IMR-90 (cell line): ENCODE results near the gene TCF19. TPM values are rescaled to one million over a fixed set of nuclear protein-coding genes. Genes with fewer than 3 reads are reported as not detected.

Experiments
- ATAC-seq: fragments of 200-7000 bp; cut with Tn5 transposase; 2 replicates; pipeline ENCODE4 v1.9.1; 2020; ENCODE audit warnings: low read depth, mild to moderate bottlenecking, moderate library complexity
- BruUV-seq: library from RNA; stranded (reverse); fragments of 400-500 nt; replicated peaks from 2 replicates; lab custom pipeline; 2021; lab: Mats Ljungman, UMichigan
- CTCF ChIA-PET: fragments of 300-600 bp; formaldehyde crosslinking; extraction: SDS; loops from one replicate; lab custom pipeline; 2021; ENCODE audit warnings: antibody characterized with exemption; lab: Yijun Ruan, JAX
- POLR2A ChIA-PET: fragments of 300-600 bp; sonication (Branson Sonifier 250); formaldehyde crosslinking; loops from one replicate; lab custom pipeline; 2022; ENCODE audit warnings: antibody characterized with exemption; ENCODE audit not compliant: unreplicated experiment; lab: Charles Lee
- DNase-seq: peaks from one replicate; pipeline ENCODE4 v3.0.0; 2013
- H2AFZ ChIP-seq: replicated peaks from 2 replicates; pipeline ENCODE3; 2013; ENCODE audit warnings: low read length, mild to moderate bottlenecking; ENCODE audit not compliant: poor library complexity
- H2AK5ac ChIP-seq: 2 replicates; pipeline ENCODE4 v1.6.1; 2013; ENCODE audit warnings: low read depth, low read length, inconsistent platforms
- H2AK9ac ChIP-seq: replicated peaks from 2 replicates; pipeline ENCODE3; 2013; ENCODE audit warnings: mild to moderate bottlenecking, low read depth, low read length, moderate library complexity; ENCODE audit not compliant: poor library complexity
- H2BK120ac ChIP-seq: 2 replicates; pipeline ENCODE4 v1.6.1; 2013; ENCODE audit warnings: low read depth, low read length, inconsistent platforms
- H2BK15ac ChIP-seq: 3 replicates; pipeline ENCODE4 v1.6.1; 2013; ENCODE audit warnings: low read depth, low read length, inconsistent platforms
- H2BK20ac ChIP-seq: 2 replicates; pipeline ENCODE4 v1.6.1; 2013; ENCODE audit warnings: low read depth, mild to moderate bottlenecking, inconsistent platforms, low read length, moderate library complexity
- H2BK5ac ChIP-seq: 2 replicates; pipeline ENCODE4 v1.6.1; 2013; ENCODE audit warnings: mild to moderate bottlenecking, low read depth, low read length, inconsistent platforms; ENCODE audit not compliant: poor library complexity, severe bottlenecking
- H3K14ac ChIP-seq: replicated peaks from 2 replicates; pipeline ENCODE4 v1.6.1; 2013; ENCODE audit warnings: low read depth, low read length, inconsistent platforms
- H3K18ac ChIP-seq: 2 replicates; pipeline ENCODE4 v1.6.1; 2013; ENCODE audit warnings: low read depth, low read length, control low read depth
- H3K23ac ChIP-seq: 2 replicates; pipeline ENCODE4 v1.6.1; 2013; ENCODE audit warnings: low read depth, low read length, inconsistent platforms
- H3K27ac ChIP-seq: 2 replicates; pipeline ENCODE4 v1.5.1; 2013; ENCODE audit warnings: mild to moderate bottlenecking, control low read depth, low read length; ENCODE audit not compliant: insufficient read depth
- H3K27me3 ChIP-seq: 2 replicates; pipeline ENCODE4 v1.6.1; 2013; ENCODE audit warnings: low read length; ENCODE audit not compliant: control insufficient read depth, insufficient read depth
- H3K36me3 ChIP-seq: 2 replicates; pipeline ENCODE4 v1.6.1; 2013; ENCODE audit warnings: low read length, mixed read lengths; ENCODE audit not compliant: control insufficient read depth, insufficient read depth
- H3K4ac ChIP-seq: 2 replicates; pipeline ENCODE4 v1.6.1; 2013; ENCODE audit warnings: low read depth, low read length, inconsistent platforms
- H3K4me1 ChIP-seq: 2 replicates; pipeline ENCODE4 v1.6.1; 2013; ENCODE audit warnings: low read length, mixed read lengths; ENCODE audit not compliant: control insufficient read depth, insufficient read depth
- H3K4me2 ChIP-seq: 2 replicates; pipeline ENCODE4 v1.6.1; 2013; ENCODE audit warnings: low read depth, mild to moderate bottlenecking, control low read depth, low read length, moderate library complexity
- H3K4me3 ChIP-seq: 2 replicates; pipeline ENCODE4 v1.5.1; 2013; ENCODE audit warnings: low read depth, mild to moderate bottlenecking, control low read depth, low read length, moderate library complexity; ENCODE audit not compliant: insufficient read depth
- H3K56ac ChIP-seq: 2 replicates; pipeline ENCODE4 v1.6.1; 2013; ENCODE audit warnings: low read length, inconsistent platforms; ENCODE audit not compliant: insufficient read depth; ENCODE audit errors: extremely low read depth
- H3K79me1 ChIP-seq, 2 experiments: 2 replicates each; pipeline ENCODE4 v1.6.1; 2013; ENCODE audit warnings: low read length in 2 of 2, inconsistent platforms in 1 of 2, low read depth in 1 of 2
- H3K9ac ChIP-seq: 2 replicates; pipeline ENCODE4 v1.6.1; 2013; ENCODE audit warnings: low read depth, low read length, control low read depth
- H3K9me1 ChIP-seq: 2 replicates; pipeline ENCODE4 v1.6.1; 2013; ENCODE audit warnings: low read length, inconsistent platforms; ENCODE audit not compliant: insufficient read depth
- H3K9me3 ChIP-seq: 2 replicates; pipeline ENCODE4 v1.6.1; 2013; ENCODE audit warnings: low read length; ENCODE audit not compliant: control insufficient read depth, insufficient read depth
- H4K20me1 ChIP-seq: 2 replicates; pipeline ENCODE4 v1.6.1; 2013; ENCODE audit warnings: low read length, inconsistent platforms; ENCODE audit not compliant: insufficient read depth
- H4K5ac ChIP-seq: 2 replicates; pipeline ENCODE4 v1.6.1; 2013; ENCODE audit warnings: mild to moderate bottlenecking, low read depth, low read length, control low read depth
- H4K8ac ChIP-seq, 2 experiments: 2 replicates each; pipeline ENCODE4 v1.6.1; 2013; ENCODE audit warnings: low read depth in 2 of 2, low read length in 2 of 2, control low read depth in 1 of 2, inconsistent platforms in 1 of 2
- H4K91ac ChIP-seq: 2 replicates; pipeline ENCODE4 v1.6.1; 2013; ENCODE audit warnings: low read depth, low read length, inconsistent platforms; ENCODE audit not compliant: insufficient read depth
- BHLHE40 ChIP-seq: fragments of 150-350 bp; IDR thresholded peaks from 2 replicates; pipeline ENCODE4 v1.6.1; 2016; ENCODE audit warnings: mild to moderate bottlenecking, low read depth, low read length
- CEBPB ChIP-seq: IDR thresholded peaks from 2 replicates; pipeline ENCODE4 v1.6.1; 2012; ENCODE audit warnings: low read depth, low read length, improper control_type of control experiment
- CHD1 ChIP-seq: IDR thresholded peaks from 2 replicates; pipeline ENCODE4 v1.6.1; 2012; ENCODE audit warnings: low read depth, low read length, improper control_type of control experiment
- CTCF ChIP-seq: conservative IDR thresholded peaks from 2 replicates; pipeline ENCODE4 v1.5.1; 2012; ENCODE audit warnings: mild to moderate bottlenecking, low read depth, low read length, improper control_type of control experiment
- ELK1 ChIP-seq: fragments of 150-350 bp; IDR thresholded peaks from 2 replicates; pipeline ENCODE4 v1.6.1; 2016; ENCODE audit warnings: low read depth, mild to moderate bottlenecking, low read length, moderate library complexity, borderline replicate concordance
- FOS ChIP-seq: fragments of 150-350 bp; IDR thresholded peaks from 2 replicates; pipeline ENCODE4 v1.6.1; 2016; ENCODE audit warnings: low read depth, low read length
- MAFK ChIP-seq: IDR thresholded peaks from 2 replicates; pipeline ENCODE4 v1.6.1; 2012; ENCODE audit warnings: low read depth, low read length, improper control_type of control experiment
- MAZ ChIP-seq: IDR thresholded peaks from 2 replicates; pipeline ENCODE4 v1.6.1; 2012; ENCODE audit warnings: low read depth, mild to moderate bottlenecking, low read length, improper control_type of control experiment, moderate library complexity, borderline replicate concordance
- MXI1 ChIP-seq: IDR thresholded peaks from 2 replicates; pipeline ENCODE4 v1.6.1; 2012; ENCODE audit warnings: low read depth, mild to moderate bottlenecking, low read length, moderate library complexity, borderline replicate concordance
- NFE2L2 ChIP-seq: fragments of 150-350 bp; IDR thresholded peaks from 2 replicates; pipeline ENCODE4 v1.6.1; 2016; ENCODE audit warnings: low read depth, mild to moderate bottlenecking, low read length
- POLR2A ChIP-seq: IDR thresholded peaks from 2 replicates; pipeline ENCODE4 v1.6.1; 2012; ENCODE audit warnings: mild to moderate bottlenecking, low read depth, low read length
- RAD21 ChIP-seq: IDR thresholded peaks from 2 replicates; pipeline ENCODE4 v1.6.1; 2012; ENCODE audit warnings: low read length, improper control_type of control experiment
- RCOR1 ChIP-seq: IDR thresholded peaks from 2 replicates; pipeline ENCODE4 v1.6.1; 2012; ENCODE audit warnings: mild to moderate bottlenecking, low read length, improper control_type of control experiment; ENCODE audit not compliant: insufficient replicate concordance
- RFX5 ChIP-seq: IDR thresholded peaks from 2 replicates; pipeline ENCODE4 v1.8.0; 2012; ENCODE audit warnings: low read depth, mild to moderate bottlenecking, low read length, moderate library complexity
- SMC3 ChIP-seq: fragments of 150-350 bp; IDR thresholded peaks from 2 replicates; pipeline ENCODE4 v1.6.1; 2016; ENCODE audit warnings: low read depth, mild to moderate bottlenecking, antibody characterized with exemption, low read length, moderate library complexity
- USF2 ChIP-seq: fragments of 150-350 bp; IDR thresholded peaks from 2 replicates; pipeline ENCODE4 v1.6.1; 2017; ENCODE audit warnings: mild to moderate bottlenecking, antibody characterized with exemption, low read length, low read depth
- WGBS, 2 experiments: methylation state at CpG; one replicate each; pipeline versions ENCODE4 v1.1.5 to v1.1.7; 2013; ENCODE audit warnings: missing lambda C conversion rate in 2 of 2; ENCODE audit not compliant: insufficient read length in 1 of 2; ENCODE audit errors: extremely low coverage in 2 of 2; 5-methylcytosine and 5-hydroxymethylcytosine counted together
- dilution Hi-C: fragments of 300-500 bp; cut with HindIII; formaldehyde crosslinking; loops from one replicate; pipeline ENCODE4 v1.14.3; 2018; ENCODE audit warnings: low sequenced_read_pairs; ENCODE audit not compliant: unreplicated experiment
- in situ Hi-C: fragments of 300-500 bp; cut with MboI; formaldehyde crosslinking; loops from 3 replicates; pipeline ENCODE4 v1.14.3; 2019; ENCODE audit warnings: low sequenced_read_pairs, inconsistent platforms, mixed read lengths
- intact Hi-C: fragments of 100-400 bp; cut with micrococcal nuclease; formaldehyde crosslinking; loops from 2 replicates; pipeline ENCODE4 v1.10.0; 2022
- polyA plus RNA-seq, 3 experiments: library from polyadenylated mRNA; depleted of rRNA; stranded (reverse); fragments of >200 nt; gene quantifications; 2 replicates each; pipeline ENCODE4 v1.2.3, GENCODE V29; 2012; ENCODE audit warnings: low replicate concordance in 1 of 3
- total RNA-seq: library from RNA; depleted of rRNA; stranded (reverse); fragments of >200 nt; gene quantifications from 2 replicates; pipeline ENCODE4 v1.2.3, GENCODE V29; 2012

TCF19 gene
- total and polyA plus RNA-seq, 2 of the 4 experiments (the other 2 are of a cell fraction), result 13.1 to 14.2 TPM

GRCh38 chr6:31179042-31179386 is 20.6 kb downstream of the TCF19 start:
- H3K27ac ChIP-seq, result no peak overlapping the region
- peak overlapping the region; percentile 78 for H3K4ac ChIP-seq
- POLR2A ChIA-PET, result no interaction called here
- dilution Hi-C loops (no loop called here), intact Hi-C loops (no loop called here), in situ Hi-C loops (no loop called here)
- no peaks in the 10 kb centered on the region for H3K27me3 ChIP-seq
- H2AK9ac ChIP-seq, result peak overlapping the region; percentile 7
- no peak for ATAC-seq
- BruUV-seq, result no TSS peak
- 86 to 100% methylated on average over 1 of the region's 4 CpGs for WGBS, 2 experiments
- H4K8ac ChIP-seq, result peak overlapping the region in 1 of 2 experiments; percentile 66; a peak in 1 of 4 replicates
- 0 out of 2 replicates have a peak overlapping the region, but pooled peaks have one; percentile 37 for H4K5ac ChIP-seq
- no peak overlapping the region for H3K4me2 ChIP-seq
- H2BK5ac ChIP-seq, result no peak overlapping the region
- DNase-seq, result no peak
- H2AFZ ChIP-seq, result peak overlapping the region; percentile 77
- H3K4me1 ChIP-seq, result peaks cover 6% of the 10 kb centered on the region
- no peak overlapping the region for H3K23ac ChIP-seq
- H2BK15ac ChIP-seq, result no peak overlapping the region
- peaks cover 11% of the 10 kb centered on the region; the same call in 1 of the 2 replicates for H3K9me1 ChIP-seq
- no peak for TF ChIP-seq BHLHE40
- TF ChIP-seq NFE2L2, result no peak
- no peak for TF ChIP-seq CEBPB
- TF ChIP-seq RCOR1, result no peak
- TF ChIP-seq ELK1, result no peak
- no peak for TF ChIP-seq POLR2A
- TF ChIP-seq CTCF, result no peak
- TF ChIP-seq RFX5, result no peak
- TF ChIP-seq CHD1, result no peak
- no peak for TF ChIP-seq MXI1
- no peak for TF ChIP-seq FOS
- no peak for TF ChIP-seq MAFK
- no peak for TF ChIP-seq USF2
- no peak for TF ChIP-seq RAD21
- TF ChIP-seq SMC3, result no peak
- TF ChIP-seq MAZ, result no peak
- H2BK20ac ChIP-seq, result no peak overlapping the region; the same call in 1 of the 2 replicates
- no peaks in the 10 kb centered on the region for H3K79me1 ChIP-seq
- CTCF ChIA-PET, result no interaction called here
- H3K9ac ChIP-seq, result no peak overlapping the region
- no peaks in the 10 kb centered on the region for H3K9me3 ChIP-seq
- peak overlapping the region; percentile 56; the same call in 1 of the 2 replicates for H2AK5ac ChIP-seq
- no peak overlapping the region for H3K56ac ChIP-seq
- no peak overlapping the region for H4K91ac ChIP-seq
- H3K4me3 ChIP-seq, result no peak overlapping the region
- H4K20me1 ChIP-seq, result no peaks in the 10 kb centered on the region
- peak overlapping the region; percentile 73 for H2BK120ac ChIP-seq
- no peaks in the 10 kb centered on the region for H3K36me3 ChIP-seq
- H3K14ac ChIP-seq, result peak overlapping the region; percentile 83
- no peak overlapping the region for H3K18ac ChIP-seq
